GM21737 (cell line): Measurements from ENCODE around the gene CCDC15.
A peak's percentile ranks its signal among the peaks of the same experiment; 100 is the strongest.

Experiments used
- ATAC-seq: cut with Tn5 transposase; IDR thresholded peaks from one replicate; pipeline ENCODE4 v1.9.1; 2021; ENCODE audit warnings: mild to moderate bottlenecking, moderate library complexity; ENCODE audit not compliant: unreplicated experiment

The CCDC15 gene

GRCh38 chr11:125063429-125064043 is 109.5 kb downstream of the CCDC15 start:
- ATAC-seq = peak; percentile 10

- no peak for ATAC-seq
Observed at GRCh38 chr11:125064070-125064469, 110.1 kb downstream of the CCDC15 start.

- no peak for ATAC-seq
Observed at GRCh38 chr11:125068368-125068767, 114.4 kb downstream of the CCDC15 start.

GRCh38 chr11:125069008-125069407 is 115.0 kb downstream of the CCDC15 start:
- ATAC-seq = no peak

GRCh38 chr11:125069796-125070195 is 115.8 kb downstream of the CCDC15 start:
- ATAC-seq = no peak

GRCh38 chr11:125070699-125071254 is 116.8 kb downstream of the CCDC15 start:
- ATAC-seq = peak; percentile 64

GRCh38 chr11:125071435-125071834 is 117.4 kb downstream of the CCDC15 start:
- ATAC-seq = no peak

GRCh38 chr11:125071846-125072217 is 117.8 kb downstream of the CCDC15 start:
- ATAC-seq = no peak

- ATAC-seq = peak; percentile 81
Observed at GRCh38 chr11:125072218-125072960, 118.4 kb downstream of the CCDC15 start.

- ATAC-seq = no peak
Observed at GRCh38 chr11:125072961-125073590, 119.1 kb downstream of the CCDC15 start.

GRCh38 chr11:125073616-125074483 is 119.8 kb downstream of the CCDC15 start:
- ATAC-seq = no peak

- ATAC-seq = no peak
Observed at GRCh38 chr11:125074511-125075241, 120.7 kb downstream of the CCDC15 start.

GRCh38 chr11:125075242-125075625 is 121.2 kb downstream of the CCDC15 start:
- ATAC-seq = no peak

GRCh38 chr11:125075900-125076317 is 121.9 kb downstream of the CCDC15 start:
- no peak for ATAC-seq

- no peak for ATAC-seq
Observed at GRCh38 chr11:125076378-125076945, 122.5 kb downstream of the CCDC15 start.

- no peak for ATAC-seq
Observed at GRCh38 chr11:125078016-125078415, 124.0 kb downstream of the CCDC15 start.

GRCh38 chr11:125078516-125079140 is 124.6 kb downstream of the CCDC15 start:
- ATAC-seq = no peak

GRCh38 chr11:125079151-125079877 is 125.3 kb downstream of the CCDC15 start:
- no peak for ATAC-seq
